GM12865 (cell line): ENCODE results near the gene RUNX1.

Source experiments
- DNase-seq: peaks from one replicate; pipeline ENCODE4 v3.0.0; 2010; ENCODE audit warnings: low read depth
- H3K4me3 ChIP-seq: 2 replicates; pipeline ENCODE4 v1.5.1; 2011; ENCODE audit warnings: mild to moderate bottlenecking, low read depth, low read length, control low read depth
- TF ChIP-seq, protein P1 (sequence below): IDR thresholded peaks from 2 replicates; pipeline ENCODE4 v1.5.1; 2011; ENCODE audit warnings: low read length, control low read depth, low read depth, inconsistent platforms; ENCODE audit not compliant: insufficient read depth; ENCODE audit errors: missing control alignments

RUNX1 gene

DNA sequence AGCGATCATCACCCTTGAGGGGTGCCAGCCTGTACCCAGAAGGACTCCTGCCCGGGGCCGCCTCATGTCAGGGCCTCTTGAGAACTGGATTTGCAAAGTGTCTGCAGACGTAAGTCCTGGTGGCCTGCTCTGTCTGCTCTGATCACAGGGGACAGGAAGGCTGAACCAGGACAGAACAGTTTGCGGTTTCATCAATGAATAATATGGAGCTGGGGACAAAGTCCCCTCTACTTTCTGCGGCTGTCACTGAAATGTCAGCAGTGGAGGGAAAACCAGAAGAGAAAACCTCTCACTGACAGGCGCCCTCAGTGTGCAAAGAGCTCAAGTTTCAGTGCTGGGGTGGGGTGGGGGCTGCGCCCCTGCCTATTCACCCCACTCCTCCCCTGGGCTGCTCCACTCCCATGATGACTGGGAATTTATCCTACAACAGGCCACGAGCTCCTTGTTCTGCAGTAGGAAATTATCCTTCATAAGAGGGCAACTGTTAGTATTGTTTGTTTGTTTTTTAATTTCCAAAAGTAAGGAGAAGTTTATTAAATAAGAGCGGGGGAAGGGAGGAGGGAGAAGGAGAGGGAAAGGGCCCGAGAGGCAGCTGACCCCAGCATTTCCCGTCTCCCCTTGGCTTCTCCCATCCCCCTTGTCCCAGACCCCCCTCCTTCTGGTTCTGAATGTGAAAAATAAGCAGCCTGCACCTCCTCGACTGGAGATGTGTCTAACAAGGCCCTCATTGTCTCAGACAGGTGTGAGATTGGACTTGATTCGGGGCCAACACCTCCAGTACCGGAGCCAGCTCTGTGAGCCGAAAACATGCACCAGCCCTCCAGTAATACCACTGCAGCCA lies 231.1 kb downstream of the RUNX1 start:
- no peak overlapping the region for H3K4me3 ChIP-seq
- no peak for DNase-seq
- TF ChIP-seq, protein P1, sequence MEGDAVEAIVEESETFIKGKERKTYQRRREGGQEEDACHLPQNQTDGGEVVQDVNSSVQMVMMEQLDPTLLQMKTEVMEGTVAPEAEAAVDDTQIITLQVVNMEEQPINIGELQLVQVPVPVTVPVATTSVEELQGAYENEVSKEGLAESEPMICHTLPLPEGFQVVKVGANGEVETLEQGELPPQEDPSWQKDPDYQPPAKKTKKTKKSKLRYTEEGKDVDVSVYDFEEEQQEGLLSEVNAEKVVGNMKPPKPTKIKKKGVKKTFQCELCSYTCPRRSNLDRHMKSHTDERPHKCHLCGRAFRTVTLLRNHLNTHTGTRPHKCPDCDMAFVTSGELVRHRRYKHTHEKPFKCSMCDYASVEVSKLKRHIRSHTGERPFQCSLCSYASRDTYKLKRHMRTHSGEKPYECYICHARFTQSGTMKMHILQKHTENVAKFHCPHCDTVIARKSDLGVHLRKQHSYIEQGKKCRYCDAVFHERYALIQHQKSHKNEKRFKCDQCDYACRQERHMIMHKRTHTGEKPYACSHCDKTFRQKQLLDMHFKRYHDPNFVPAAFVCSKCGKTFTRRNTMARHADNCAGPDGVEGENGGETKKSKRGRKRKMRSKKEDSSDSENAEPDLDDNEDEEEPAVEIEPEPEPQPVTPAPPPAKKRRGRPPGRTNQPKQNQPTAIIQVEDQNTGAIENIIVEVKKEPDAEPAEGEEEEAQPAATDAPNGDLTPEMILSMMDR, result no peak

DNA sequence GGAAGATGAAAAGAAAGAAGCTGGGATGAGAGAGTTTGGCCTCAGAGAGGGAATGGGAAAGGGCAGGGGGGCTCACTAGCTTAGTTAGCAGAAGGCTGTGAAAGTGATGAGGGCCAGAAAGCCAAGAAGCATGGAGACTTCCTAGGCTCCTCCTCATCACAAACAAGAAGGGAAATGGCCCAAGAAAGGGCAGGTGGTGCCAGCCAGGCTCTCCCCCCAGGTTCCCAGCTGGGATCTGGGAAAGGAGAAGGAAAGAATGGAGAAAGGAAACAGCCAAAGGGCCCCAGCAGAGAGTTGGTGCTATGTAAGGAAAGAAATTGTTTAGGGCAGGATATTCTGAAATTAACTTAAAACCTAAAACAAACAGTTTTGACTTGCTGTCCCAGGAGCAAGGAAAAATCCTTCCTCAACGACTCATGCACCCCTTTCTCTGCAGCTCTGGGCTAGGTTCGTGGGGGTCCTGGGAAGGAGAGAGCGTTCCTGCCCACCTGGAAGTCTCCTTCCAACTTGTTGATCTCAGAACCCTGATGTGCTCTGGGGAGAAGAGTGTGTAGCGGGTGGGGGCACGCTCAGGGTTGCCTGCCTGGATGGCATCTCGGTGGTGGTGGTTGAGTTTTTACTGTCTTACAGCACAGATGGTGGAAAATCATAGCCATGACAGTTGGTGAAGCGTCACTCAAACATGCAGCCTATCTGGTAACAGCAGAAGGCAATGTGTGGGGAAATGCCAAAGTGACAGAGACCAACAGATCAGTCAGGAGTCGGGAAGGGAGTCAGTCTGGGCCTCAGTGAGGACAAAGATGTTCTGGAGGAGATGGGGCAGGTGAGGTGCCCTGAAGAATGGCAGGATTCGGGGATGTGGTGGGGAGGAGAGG lies 233.0 kb downstream of the RUNX1 start:
- no peak for DNase-seq
- TF ChIP-seq, protein P1, result no peak
- H3K4me3 ChIP-seq, result no peak overlapping the region

DNA sequence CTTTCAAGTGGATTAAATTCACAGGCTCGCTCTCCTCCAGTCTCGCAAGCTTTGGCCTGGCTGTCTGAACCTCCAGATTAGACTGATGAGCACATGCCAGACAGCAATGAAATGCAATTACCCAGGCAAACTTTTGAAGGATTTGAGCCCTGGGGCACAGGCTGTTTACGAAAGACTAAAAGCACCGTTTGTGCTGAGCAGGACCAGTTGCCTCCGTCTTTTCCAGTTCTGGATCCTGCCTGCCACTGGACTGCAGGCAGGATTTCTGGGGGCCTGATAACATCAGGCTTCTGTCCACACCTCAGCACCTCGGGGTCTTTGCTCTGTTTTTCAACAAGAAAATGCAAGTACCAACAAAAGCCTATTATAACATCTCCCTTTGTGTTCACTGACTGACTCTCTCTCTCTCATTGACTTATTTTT lies 234.6 kb downstream of the RUNX1 start:
- TF ChIP-seq, protein P1, result no peak
- no peak overlapping the region for H3K4me3 ChIP-seq
- DNase-seq, result no peak

DNA sequence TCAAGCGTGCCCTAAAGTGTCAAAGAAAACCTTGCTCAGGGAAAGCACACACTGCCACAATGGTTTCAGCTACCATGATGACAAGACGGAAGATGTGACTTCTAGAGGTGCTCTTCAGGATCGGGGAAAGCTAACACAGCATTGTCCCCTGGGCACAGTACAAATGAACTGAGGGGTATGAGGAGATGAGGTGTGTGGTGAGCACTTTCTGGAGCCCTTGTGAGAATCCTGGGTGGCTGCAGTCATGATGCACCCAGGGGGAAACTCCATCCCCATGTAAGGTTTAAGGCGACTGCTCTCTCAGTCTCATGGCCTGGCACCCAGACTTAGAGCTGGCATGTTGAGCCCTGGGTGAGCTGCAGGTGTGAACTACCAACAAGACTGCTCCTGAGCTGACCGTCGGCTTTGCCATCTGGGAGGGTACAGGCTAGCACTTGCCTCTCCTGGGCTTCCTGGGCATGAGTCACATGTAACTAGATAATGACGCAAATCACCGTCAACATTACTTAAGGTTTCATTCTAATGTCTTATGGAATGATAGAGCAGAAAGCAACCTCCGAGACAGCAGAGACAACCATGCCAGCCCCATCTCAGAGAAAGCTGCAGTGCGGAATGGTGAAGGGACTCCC lies 235.7 kb downstream of the RUNX1 start:
- no peak for DNase-seq
- TF ChIP-seq, protein P1, result no peak

DNA sequence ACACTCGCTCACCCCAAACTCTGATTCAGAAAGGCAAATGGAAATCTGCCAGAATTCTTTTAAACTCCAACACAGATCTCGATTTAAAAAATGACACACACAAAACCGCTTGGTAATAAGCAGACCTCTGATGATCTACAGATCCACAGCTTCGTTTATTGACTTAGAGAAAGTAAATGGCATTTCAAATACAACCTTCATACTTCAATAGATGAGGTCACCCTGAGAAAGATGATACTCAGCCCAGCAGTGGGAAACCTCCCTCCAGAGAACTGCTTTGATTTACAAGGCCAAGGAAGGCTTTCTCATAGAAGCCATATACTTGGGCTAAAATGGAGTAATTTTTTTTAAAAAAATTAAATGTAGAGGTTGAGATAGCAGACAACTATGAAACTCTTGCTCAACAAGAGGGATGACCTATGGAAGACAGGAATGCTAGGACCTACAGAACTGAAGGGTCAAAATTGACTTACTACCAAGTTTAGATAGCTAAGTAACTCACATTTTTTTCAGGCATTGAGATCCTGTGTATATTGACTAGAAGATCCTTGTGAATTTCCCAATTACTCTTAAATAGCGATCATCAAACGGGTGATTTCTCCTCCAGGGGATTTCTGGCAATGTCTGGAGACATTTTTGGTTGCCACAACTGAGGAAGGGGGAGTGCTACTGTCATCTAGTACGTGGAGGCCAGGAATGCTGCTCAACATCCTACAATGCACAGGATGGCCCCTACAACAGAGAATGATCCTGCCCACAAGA lies 236.4 kb downstream of the RUNX1 start:
- no peak overlapping the region for H3K4me3 ChIP-seq
- TF ChIP-seq, protein P1, result no peak
- DNase-seq, result no peak

More for the DNA sequence above, 235.7 kb downstream of the RUNX1 start:
- no peak overlapping the region for H3K4me3 ChIP-seq

DNA sequence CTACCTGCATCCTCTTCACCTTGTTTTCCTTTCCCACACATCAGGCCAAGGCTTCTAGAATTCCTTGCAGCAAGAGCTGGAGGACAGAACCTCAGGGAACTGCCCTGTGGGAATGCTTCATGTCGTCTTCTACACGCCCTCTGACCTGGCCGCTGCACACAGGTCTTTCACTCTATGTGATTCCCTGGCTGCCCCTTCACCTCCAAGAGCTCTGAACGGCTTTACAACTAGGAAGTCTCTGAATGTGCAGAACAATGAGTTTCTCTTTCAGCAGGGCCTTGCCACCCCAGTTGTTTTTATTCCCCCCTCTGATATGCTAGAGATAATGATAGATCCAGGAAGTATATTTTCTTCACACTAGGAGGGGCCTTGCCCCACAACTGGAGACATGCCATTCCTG lies 237.7 kb downstream of the RUNX1 start:
- DNase-seq, result no peak
- TF ChIP-seq, protein P1, result no peak
- no peak overlapping the region for H3K4me3 ChIP-seq
